HL-60/S4 treated with retinoic acid at 250 ng/mL for 4 days and 3 days (cell line): Measurements from ENCODE around the gene MMD2.

Source experiments
- in situ Hi-C: fragments of 300-500 bp; cut with MboI; formaldehyde crosslinking; loops from 2 replicates; pipeline ENCODE4 v1.7.0; 2022; ENCODE audit warnings: low sequenced_read_pairs

Gene MMD2

GRCh38 chr7:4959893-4960292 lies 906 bp upstream of the MMD2 start:
- in situ Hi-C loops: no loop called here

- in situ Hi-C loops: no loop called here
Observed at GRCh38 chr7:4959306-4959705, 319 bp upstream of the MMD2 start.

GRCh38 chr7:4957847-4958476 lies 1.0 kb downstream of the MMD2 start:
- in situ Hi-C loops: no loop called here

GRCh38 chr7:4951903-4952636 lies 6.9 kb downstream of the MMD2 start:
- in situ Hi-C loops: no loop called here

- in situ Hi-C loops: no loop called here
Observed at GRCh38 chr7:4951304-4951703, 7.7 kb downstream of the MMD2 start.

- in situ Hi-C loops: no loop called here
Observed at GRCh38 chr7:4948402-4948801, 10.6 kb downstream of the MMD2 start.

- in situ Hi-C loops: no loop called here
Observed at GRCh38 chr7:4945949-4946348, 13.0 kb downstream of the MMD2 start.

- in situ Hi-C loops: no loop called here
Observed at GRCh38 chr7:4944939-4945338, 14.0 kb downstream of the MMD2 start.

- in situ Hi-C loops: no loop called here
Observed at GRCh38 chr7:4943297-4943696, 15.7 kb downstream of the MMD2 start.

- in situ Hi-C loops: no loop called here
Observed at GRCh38 chr7:4939971-4940728, 18.8 kb downstream of the MMD2 start.

- in situ Hi-C loops: no loop called here
Observed at GRCh38 chr7:4937411-4937810, 21.6 kb downstream of the MMD2 start.

- in situ Hi-C loops: no loop called here
Observed at GRCh38 chr7:4934419-4935025, 24.5 kb downstream of the MMD2 start.

GRCh38 chr7:4931943-4932342 lies 27.0 kb downstream of the MMD2 start:
- in situ Hi-C loops: no loop called here

- in situ Hi-C loops: no loop called here
Observed at GRCh38 chr7:4929005-4929404, 30.0 kb downstream of the MMD2 start.

- in situ Hi-C loops: no loop called here
Observed at GRCh38 chr7:4928445-4928844, 30.5 kb downstream of the MMD2 start.

GRCh38 chr7:4919969-4920766 lies 38.8 kb downstream of the MMD2 start:
- in situ Hi-C loops: no loop called here

- in situ Hi-C loops: no loop called here
Observed at GRCh38 chr7:4916113-4916512, 42.9 kb downstream of the MMD2 start.

GRCh38 chr7:4911111-4911828 lies 47.7 kb downstream of the MMD2 start:
- in situ Hi-C loops: no loop called here

- in situ Hi-C loops: no loop called here
Observed at GRCh38 chr7:4906682-4907081, 52.3 kb downstream of the MMD2 start.

- in situ Hi-C loops: no loop called here
Observed at GRCh38 chr7:4905171-4905570, 53.8 kb downstream of the MMD2 start.
